EH (cell line): ENCODE measurements around the gene SAMD14.

Experiments
- DNase-seq: peaks from one replicate; pipeline ENCODE4 v3.0.0-alpha.2; 2015; ENCODE audit warnings: low read depth

Gene SAMD14

GRCh38 chr17:50129728-50130558 is at the start of gene SAMD14:
SAMD14 (minus strand) TSS chr17:50130160; CDS start chr17:50124959, 5,201 bp downstream.
- DNase-seq, result peak; percentile 69

GRCh38 chr17:50177983-50178834 is 48.2 kb upstream of the SAMD14 start:
- DNase-seq, result peak; percentile 99

GRCh38 chr17:50177476-50177875 is 47.5 kb upstream of the SAMD14 start:
- no peak for DNase-seq

- DNase-seq, result peak; percentile 70
Measured at GRCh38 chr17:50176559-50177357, 46.8 kb upstream of the SAMD14 start.

GRCh38 chr17:50175035-50175807 is 45.3 kb upstream of the SAMD14 start:
- peak; percentile 47 for DNase-seq

- peak; percentile 15 for DNase-seq
Measured at GRCh38 chr17:50174444-50174843, 44.5 kb upstream of the SAMD14 start.

GRCh38 chr17:50173335-50173941 is 43.5 kb upstream of the SAMD14 start:
- DNase-seq, result peak; percentile 97

- no peak for DNase-seq
Measured at GRCh38 chr17:50172936-50173334, 43.0 kb upstream of the SAMD14 start.

- peak; percentile 15 for DNase-seq
Measured at GRCh38 chr17:50172130-50172529, 42.2 kb upstream of the SAMD14 start.

- DNase-seq, result peak; percentile 15
Measured at GRCh38 chr17:50171371-50172071, 41.6 kb upstream of the SAMD14 start.

GRCh38 chr17:50170662-50171370 is 40.9 kb upstream of the SAMD14 start:
- DNase-seq, result peak; percentile 36

GRCh38 chr17:50169881-50170459 is 40.0 kb upstream of the SAMD14 start:
- DNase-seq, result no peak

- peak; percentile 74 for DNase-seq
Measured at GRCh38 chr17:50169121-50169764, 39.3 kb upstream of the SAMD14 start.

- DNase-seq, result no peak
Measured at GRCh38 chr17:50168319-50168718, 38.4 kb upstream of the SAMD14 start.

- no peak for DNase-seq
Measured at GRCh38 chr17:50167371-50167770, 37.4 kb upstream of the SAMD14 start.

GRCh38 chr17:50166518-50167181 is 36.7 kb upstream of the SAMD14 start:
- DNase-seq, result no peak

GRCh38 chr17:50165867-50166517 is 36.0 kb upstream of the SAMD14 start, which contains the start of gene SGCA:
SGCA (plus strand) TSS chr17:50166005; CDS start chr17:50166041, 36 bp downstream.
- DNase-seq, result peak; percentile 33
